GM19099 (cell line): ENCODE measurements around the gene EWSR1.

ENCODE experiments used
- POLR2A ChIP-seq: IDR thresholded peaks from 3 replicates; pipeline ENCODE4 v1.6.1; 2011; ENCODE audit warnings: low read depth; ENCODE audit not compliant: insufficient read length; ENCODE audit errors: extremely low read depth

The EWSR1 gene

GRCh38 chr22:29260031-29260560 lies 8.0 kb upstream of the EWSR1 start:
- TF ChIP-seq POLR2A: no peak

GRCh38 chr22:29260601-29261315 lies 7.3 kb upstream of the EWSR1 start:
- no peak for TF ChIP-seq POLR2A

- TF ChIP-seq POLR2A: no peak
Observed at GRCh38 chr22:29263791-29264276, 4.2 kb upstream of the EWSR1 start.

- no peak for TF ChIP-seq POLR2A
Observed at GRCh38 chr22:29265305-29265704, 2.8 kb upstream of the EWSR1 start.

- no peak for TF ChIP-seq POLR2A
Observed at GRCh38 chr22:29265929-29266328, 2.1 kb upstream of the EWSR1 start.

- no peak for TF ChIP-seq POLR2A
Observed at GRCh38 chr22:29266564-29267461, 1.3 kb upstream of the EWSR1 start.

GRCh38 chr22:29267462-29267857 lies 608 bp upstream of the EWSR1 start:
- no peak for TF ChIP-seq POLR2A

GRCh38 chr22:29268511-29269229 lies 602 bp downstream of the EWSR1 start:
- no peak for TF ChIP-seq POLR2A

GRCh38 chr22:29269230-29269604 lies 1.1 kb downstream of the EWSR1 start:
- TF ChIP-seq POLR2A: no peak

GRCh38 chr22:29269731-29270474 lies 1.8 kb downstream of the EWSR1 start:
- no peak for TF ChIP-seq POLR2A

- TF ChIP-seq POLR2A: no peak
Observed at GRCh38 chr22:29270475-29271271, 2.6 kb downstream of the EWSR1 start.

- TF ChIP-seq POLR2A: no peak
Observed at GRCh38 chr22:29272624-29273023, 4.6 kb downstream of the EWSR1 start.

GRCh38 chr22:29275167-29275566 lies 7.1 kb downstream of the EWSR1 start:
- TF ChIP-seq POLR2A: no peak
